DMS79 (cell line): ENCODE results near the gene SHCBP1L.

Experiments
- DNase-seq: peaks from one replicate; lab custom pipeline; 2025; lab: John Stamatoyannopoulos, UW

Gene SHCBP1L

GRCh38 chr1:182890927-182891610, 61.9 kb downstream of the SHCBP1L start:
- peak; percentile 80 for DNase-seq

- no peak for DNase-seq
Measured at GRCh38 chr1:182889997-182890396, 63.0 kb downstream of the SHCBP1L start.

GRCh38 chr1:182888736-182889531, 64.0 kb downstream of the SHCBP1L start:
- no peak for DNase-seq

GRCh38 chr1:182886985-182887384, 66.0 kb downstream of the SHCBP1L start:
- DNase-seq, result no peak

GRCh38 chr1:182885591-182885990, 67.4 kb downstream of the SHCBP1L start:
- DNase-seq, result no peak

- DNase-seq, result no peak
Measured at GRCh38 chr1:182884872-182885271, 68.1 kb downstream of the SHCBP1L start.

GRCh38 chr1:182877842-182878241, 75.1 kb downstream of the SHCBP1L start:
- DNase-seq, result no peak

- no peak for DNase-seq
Measured at GRCh38 chr1:182877331-182877730, 75.6 kb downstream of the SHCBP1L start.

- no peak for DNase-seq
Measured at GRCh38 chr1:182875889-182876288, 77.1 kb downstream of the SHCBP1L start.

- no peak for DNase-seq
Measured at GRCh38 chr1:182872881-182873280, 80.1 kb downstream of the SHCBP1L start.

GRCh38 chr1:182869241-182869666, 83.7 kb downstream of the SHCBP1L start:
- DNase-seq, result no peak

- DNase-seq, result no peak
Measured at GRCh38 chr1:182867861-182868260, 85.1 kb downstream of the SHCBP1L start.

- DNase-seq, result no peak
Measured at GRCh38 chr1:182863940-182864339, 89.0 kb downstream of the SHCBP1L start.

GRCh38 chr1:182862827-182863226, 90.1 kb downstream of the SHCBP1L start:
- DNase-seq, result no peak

GRCh38 chr1:182861994-182862393, 91.0 kb downstream of the SHCBP1L start:
- no peak for DNase-seq

GRCh38 chr1:182860658-182861057, 92.3 kb downstream of the SHCBP1L start:
- no peak for DNase-seq

GRCh38 chr1:182857212-182857611, 95.8 kb downstream of the SHCBP1L start:
- no peak for DNase-seq

GRCh38 chr1:182855911-182856310, 97.1 kb downstream of the SHCBP1L start:
- DNase-seq, result no peak

GRCh38 chr1:182851825-182852224, 101.1 kb downstream of the SHCBP1L start:
- no peak for DNase-seq

- DNase-seq, result no peak
Measured at GRCh38 chr1:182850319-182850718, 102.6 kb downstream of the SHCBP1L start.
